ENCODE results near the gene APOBEC3C. TPM values are rescaled to one million over a fixed set of nuclear protein-coding genes. Genes with fewer than 3 reads are reported as not detected.
"Not testable (repeated sequence)": the region's sequence is repeated elsewhere in the genome, so short reads cannot be mapped to it uniquely, and the experiment has no call there.

The APOBEC3C gene
- total RNA-seq, 1 donor, result 18.9 TPM

DNA sequence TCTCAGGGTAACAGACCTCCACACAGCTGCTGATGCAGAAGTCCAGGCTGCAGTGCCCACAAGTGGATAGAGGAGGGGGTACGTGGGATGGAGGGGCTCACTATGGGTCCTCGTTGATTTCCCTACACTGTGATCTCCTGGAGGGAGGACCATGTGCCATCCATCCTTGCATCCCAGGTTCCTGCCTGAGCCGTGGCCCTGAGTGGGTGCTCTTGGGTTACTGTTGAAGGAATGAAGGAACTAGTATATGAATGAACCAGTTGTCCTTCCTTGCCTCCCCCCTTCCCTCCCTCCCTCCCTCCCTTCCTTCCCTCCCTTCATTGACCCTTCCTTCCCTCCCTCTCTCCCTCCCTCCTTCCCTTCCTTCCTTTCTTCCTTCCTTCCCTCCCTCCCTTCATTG lies 16.5 kb upstream of the APOBEC3C start:
- TF ChIP-seq, protein P1, sequence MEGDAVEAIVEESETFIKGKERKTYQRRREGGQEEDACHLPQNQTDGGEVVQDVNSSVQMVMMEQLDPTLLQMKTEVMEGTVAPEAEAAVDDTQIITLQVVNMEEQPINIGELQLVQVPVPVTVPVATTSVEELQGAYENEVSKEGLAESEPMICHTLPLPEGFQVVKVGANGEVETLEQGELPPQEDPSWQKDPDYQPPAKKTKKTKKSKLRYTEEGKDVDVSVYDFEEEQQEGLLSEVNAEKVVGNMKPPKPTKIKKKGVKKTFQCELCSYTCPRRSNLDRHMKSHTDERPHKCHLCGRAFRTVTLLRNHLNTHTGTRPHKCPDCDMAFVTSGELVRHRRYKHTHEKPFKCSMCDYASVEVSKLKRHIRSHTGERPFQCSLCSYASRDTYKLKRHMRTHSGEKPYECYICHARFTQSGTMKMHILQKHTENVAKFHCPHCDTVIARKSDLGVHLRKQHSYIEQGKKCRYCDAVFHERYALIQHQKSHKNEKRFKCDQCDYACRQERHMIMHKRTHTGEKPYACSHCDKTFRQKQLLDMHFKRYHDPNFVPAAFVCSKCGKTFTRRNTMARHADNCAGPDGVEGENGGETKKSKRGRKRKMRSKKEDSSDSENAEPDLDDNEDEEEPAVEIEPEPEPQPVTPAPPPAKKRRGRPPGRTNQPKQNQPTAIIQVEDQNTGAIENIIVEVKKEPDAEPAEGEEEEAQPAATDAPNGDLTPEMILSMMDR (IDR thresholded peaks at IDR 0.05; ENCODE audit: insufficient read depth, low read length), result no peak
- H3K4me3 ChIP-seq (ENCODE audit: low read depth, low read length), result no peak overlapping the region
- no peak for DNase-seq (ENCODE audit: low read depth)

DNA sequence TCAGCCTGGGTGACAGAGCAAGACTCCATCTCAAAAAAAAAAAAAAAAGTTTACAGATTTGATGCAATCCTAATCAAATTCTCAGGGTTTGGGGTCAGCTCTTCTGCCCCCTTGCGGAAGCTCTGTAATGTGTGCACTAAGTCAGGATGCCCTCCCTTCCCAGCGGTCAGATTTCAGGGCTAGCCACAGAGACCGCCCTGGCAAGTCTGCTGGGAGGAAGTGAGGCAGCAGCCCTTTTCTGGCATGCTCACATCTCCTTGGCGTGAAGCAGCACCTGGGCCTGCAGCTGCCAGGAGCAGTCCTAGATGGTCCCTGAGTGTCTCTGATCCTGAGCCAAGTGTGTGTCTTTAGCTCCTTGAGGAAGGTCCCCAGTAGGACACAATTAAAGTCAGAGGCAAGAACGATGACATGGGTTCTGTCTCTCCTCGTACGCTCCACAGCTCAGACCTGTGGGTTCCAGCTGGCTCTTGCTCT lies 10.9 kb upstream of the APOBEC3C start:
- TF ChIP-seq, protein P1 (IDR thresholded peaks at IDR 0.05; ENCODE audit: insufficient read depth, low read length), result peak; percentile 83

DNA sequence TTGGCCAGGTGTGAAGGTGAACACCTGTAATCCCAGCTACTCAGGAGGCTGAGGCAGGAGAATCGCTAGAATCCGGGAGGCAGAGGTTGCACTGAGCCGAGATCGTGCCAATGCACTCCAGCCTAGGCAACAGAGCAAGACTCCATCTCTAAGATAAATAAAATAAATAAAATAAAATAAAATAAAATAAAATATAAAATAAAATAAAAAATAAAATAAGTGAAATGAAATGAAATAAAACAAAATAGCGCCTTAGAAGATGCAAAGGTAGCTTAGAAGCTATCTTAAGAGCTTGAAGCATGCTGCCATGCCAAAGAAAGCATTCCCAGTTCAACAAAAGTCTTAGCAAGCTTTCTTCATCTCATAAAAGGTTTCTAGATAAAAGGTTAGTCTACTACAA lies 6.9 kb upstream of the APOBEC3C start:
- no peak for DNase-seq (ENCODE audit: low read depth)
- H3K4me3 ChIP-seq (ENCODE audit: low read depth, low read length), result no peak overlapping the region
- TF ChIP-seq, protein P1 (IDR thresholded peaks at IDR 0.05; ENCODE audit: insufficient read depth, low read length), result no peak

More for the DNA sequence above, 10.9 kb upstream of the APOBEC3C start:
- H3K4me3 ChIP-seq (ENCODE audit: low read depth, low read length), result no peak overlapping the region
- DNase-seq (ENCODE audit: low read depth), result peak; percentile 92

DNA sequence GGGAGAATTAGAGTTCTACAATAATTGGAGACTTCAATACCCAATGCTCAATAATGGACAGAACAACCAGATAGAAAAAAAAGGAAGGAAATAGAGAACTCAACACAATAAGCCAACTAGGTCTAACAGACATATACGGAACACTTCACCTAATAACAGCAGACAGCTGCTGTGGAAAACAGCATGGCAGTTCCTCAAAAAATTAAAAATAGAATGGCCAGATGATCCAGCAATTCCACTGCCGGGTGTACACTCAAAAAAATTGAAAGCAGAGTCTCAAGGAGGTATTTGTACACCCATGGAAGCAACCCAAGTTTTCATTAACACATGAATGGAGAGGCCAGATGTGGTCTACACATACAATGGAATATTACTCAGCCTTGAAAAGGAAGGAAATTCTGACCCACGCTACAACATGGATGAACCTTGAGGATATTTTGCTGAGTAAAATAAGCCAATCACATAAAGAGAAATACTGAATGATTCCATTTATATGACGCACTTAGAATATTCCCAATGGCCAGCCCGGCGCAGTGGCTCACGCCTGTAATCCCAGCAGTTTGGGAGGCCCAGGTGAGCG lies 5.7 kb upstream of the APOBEC3C start:
- not testable (repeated sequence) for DNase-seq (ENCODE audit: low read depth); H3K4me3 ChIP-seq (ENCODE audit: low read depth, low read length)

DNA sequence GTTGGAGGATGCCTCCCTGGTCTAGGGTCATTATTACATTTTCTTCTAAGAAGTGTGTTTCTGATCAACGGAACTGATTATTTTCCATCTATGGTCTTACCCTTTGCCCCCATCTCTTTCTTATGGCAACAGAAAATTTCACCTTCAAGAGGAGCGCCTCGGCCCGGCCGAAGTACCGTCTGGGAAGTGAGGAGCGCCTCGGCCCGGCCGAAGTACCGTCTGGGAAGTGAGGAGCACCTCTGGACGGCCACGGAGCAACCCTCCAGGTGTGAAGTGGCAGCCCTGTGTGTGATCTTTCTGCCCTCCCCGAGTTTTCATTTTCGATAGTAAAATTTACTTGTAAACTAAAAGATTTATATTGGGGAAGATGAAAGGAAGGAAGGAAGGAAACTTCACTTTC lies 3.1 kb upstream of the APOBEC3C start:
- TF ChIP-seq, protein P1 (IDR thresholded peaks at IDR 0.05; ENCODE audit: insufficient read depth, low read length), result no peak
- no peak for DNase-seq (ENCODE audit: low read depth)

DNA sequence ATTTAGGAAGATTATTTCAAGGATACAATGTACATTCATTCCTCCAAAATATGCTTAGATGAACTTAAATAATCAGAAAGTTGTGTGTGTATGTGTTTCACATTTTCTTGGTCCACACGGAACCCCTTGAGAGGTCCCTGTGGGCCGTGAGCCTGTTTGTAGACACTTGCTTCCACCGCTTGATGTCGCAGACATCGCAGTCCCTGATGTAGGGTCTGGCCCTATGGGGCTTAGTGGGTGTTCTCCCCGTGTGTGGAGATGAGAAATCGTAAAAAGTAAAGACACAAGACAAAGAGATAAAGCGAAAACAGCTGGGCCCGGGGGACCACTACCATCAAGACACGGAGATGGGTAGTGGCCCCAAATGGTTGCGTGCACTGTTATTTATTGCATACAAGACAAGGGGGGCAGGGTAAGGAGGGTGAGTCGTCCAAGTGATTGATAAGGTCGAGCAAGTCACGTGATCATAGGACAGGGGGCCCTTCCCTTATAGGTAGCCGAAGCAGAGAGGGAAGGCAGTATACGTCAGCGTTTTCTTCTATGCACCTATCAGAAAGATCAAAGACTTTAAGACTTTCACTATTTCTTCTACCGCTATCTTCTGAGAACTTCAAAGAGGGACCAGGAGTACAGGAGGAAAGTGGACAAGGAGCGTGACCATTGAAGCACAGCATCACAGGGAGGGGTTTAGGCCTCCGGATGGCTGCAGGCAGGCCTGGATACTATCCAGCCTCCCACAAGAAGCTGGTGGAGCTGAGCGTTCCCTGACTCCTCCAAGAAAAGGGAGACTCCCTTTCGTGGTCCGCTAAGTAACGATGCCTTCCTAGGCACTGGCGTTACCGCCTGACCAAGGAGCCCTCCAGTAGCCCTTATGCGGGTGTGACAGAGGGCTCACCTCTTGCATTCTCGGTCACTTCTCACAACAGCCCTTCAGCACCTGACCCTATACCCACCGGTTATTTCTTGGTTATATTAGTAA lies 1.2 kb upstream of the APOBEC3C start:
- DNase-seq (ENCODE audit: low read depth), result no peak
- H3K4me3 ChIP-seq (ENCODE audit: low read depth, low read length), result no peak overlapping the region
- TF ChIP-seq, protein P1 (IDR thresholded peaks at IDR 0.05; ENCODE audit: insufficient read depth, low read length), result no peak

More for the DNA sequence above, 3.1 kb upstream of the APOBEC3C start:
- H3K4me3 ChIP-seq (ENCODE audit: low read depth, low read length), result no peak overlapping the region

DNA sequence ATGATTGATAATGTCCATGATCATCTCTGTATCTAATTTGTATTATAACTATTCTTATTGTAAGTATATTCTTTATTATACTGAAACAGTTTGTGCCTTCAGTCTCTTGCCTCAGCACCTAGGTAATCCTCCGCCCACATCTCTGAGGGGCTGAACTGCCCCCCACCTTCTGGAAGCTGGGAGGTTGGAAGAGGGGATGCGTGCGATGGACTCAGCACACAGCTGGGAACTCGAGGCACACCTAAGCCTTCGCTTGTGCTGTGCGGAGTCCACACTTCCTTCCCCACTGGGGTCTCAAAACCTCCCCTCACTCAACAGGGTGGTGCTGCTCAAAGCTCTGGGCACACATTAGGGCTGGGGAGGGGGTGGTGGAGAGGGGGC lies 506 bp upstream of the APOBEC3C start:
- DNase-seq (ENCODE audit: low read depth), result not testable (repeated sequence)
- peak overlapping the region; percentile 77 for H3K4me3 ChIP-seq (ENCODE audit: low read depth, low read length)

DNA sequence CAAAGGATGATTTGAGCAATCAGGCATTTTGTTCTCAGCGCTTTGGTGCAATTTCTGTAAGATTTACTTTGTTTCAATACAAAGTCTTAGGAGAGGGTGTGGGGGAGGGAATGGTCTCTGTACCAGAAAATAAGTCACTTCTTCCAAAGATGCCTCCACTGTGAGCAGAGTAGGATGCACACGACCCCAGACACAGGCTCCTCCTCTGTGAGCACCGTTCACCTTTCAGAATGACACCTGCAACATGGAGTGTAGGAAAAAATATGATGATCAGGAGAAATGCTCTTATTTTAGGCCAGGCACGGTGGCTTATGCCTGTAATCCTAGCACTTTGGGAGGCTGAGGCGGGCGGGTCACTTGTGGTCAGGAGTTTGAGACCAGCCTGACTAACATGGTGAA lies 665 bp downstream of the APOBEC3C start:
- DNase-seq (ENCODE audit: low read depth), result peak; percentile 12

More for the DNA sequence above, 665 bp downstream of the APOBEC3C start:
- peak overlapping the region; percentile 77 for H3K4me3 ChIP-seq (ENCODE audit: low read depth, low read length)

Data from fibroblast of the aortic adventitia (primary cell).